GM21528 (cell line): ENCODE results near the gene ZFYVE9.
"Not testable (repeated sequence)": the region's sequence is repeated elsewhere in the genome, so short reads cannot be mapped to it uniquely, and the experiment has no call there.

Experiments used
- ATAC-seq: cut with Tn5 transposase; IDR thresholded peaks from one replicate; pipeline ENCODE4 v1.9.1; 2021; ENCODE audit warnings: mild to moderate bottlenecking, moderate library complexity; ENCODE audit not compliant: unreplicated experiment, low FRiP score

Gene ZFYVE9

DNA sequence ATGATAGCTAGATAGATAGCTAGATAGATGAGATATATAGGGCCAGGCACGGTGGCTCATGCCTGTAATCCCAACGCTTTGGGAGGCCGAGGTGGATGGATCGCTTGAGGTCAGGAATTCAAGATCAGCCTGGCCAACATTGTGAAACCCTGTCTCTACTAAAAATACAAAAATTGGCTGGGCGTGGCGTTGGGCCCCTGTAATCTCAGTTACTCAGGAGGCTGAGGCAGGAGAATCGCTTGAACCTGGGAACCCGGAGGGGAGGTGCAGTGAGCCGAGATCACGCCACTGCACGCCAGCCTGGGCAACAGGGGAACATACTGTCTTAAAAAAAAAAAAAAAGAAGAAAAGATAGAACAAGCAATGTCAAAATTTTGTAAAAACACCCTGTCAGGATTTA lies 8.6 kb downstream of the ZFYVE9 start:
- not testable (repeated sequence) for ATAC-seq

DNA sequence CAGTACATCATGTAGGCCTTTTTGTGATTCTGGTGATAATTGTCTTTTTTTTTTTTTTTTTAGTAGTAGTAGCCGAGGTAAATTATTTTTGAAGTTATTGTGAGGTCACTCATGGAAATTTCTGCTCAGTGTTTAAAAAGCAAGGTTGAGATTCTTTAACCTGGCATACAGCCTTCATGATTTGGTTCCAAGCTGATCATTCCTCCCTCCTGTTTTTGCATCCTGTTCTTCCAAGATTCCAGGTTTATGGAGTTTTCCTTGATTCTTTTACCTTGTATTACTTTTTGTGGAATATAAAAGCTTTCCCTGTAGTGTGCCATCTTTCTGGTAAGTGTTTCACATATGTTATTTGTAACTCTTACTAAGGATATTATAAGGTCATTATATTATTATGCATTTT lies 9.1 kb downstream of the ZFYVE9 start:
- ATAC-seq = no peak

DNA sequence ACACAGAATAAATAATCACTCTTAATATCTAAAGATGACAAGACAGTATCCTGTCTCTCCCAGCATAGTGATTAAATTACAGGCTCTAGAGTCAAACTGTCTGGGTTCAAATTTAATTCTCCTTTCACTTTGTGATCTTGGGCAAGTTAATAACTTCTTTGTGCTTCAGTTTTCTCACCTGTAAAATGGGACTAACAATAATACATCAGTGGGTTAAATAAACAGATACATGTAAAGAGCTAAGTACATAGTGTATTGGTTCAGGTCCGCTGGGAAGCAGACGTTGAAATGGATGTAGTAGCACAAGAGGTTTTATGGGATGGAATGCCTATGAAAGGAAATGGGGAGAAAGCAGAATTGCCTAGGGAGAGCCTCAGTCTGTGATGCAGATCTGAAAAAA lies 10.7 kb downstream of the ZFYVE9 start:
- ATAC-seq = no peak

DNA sequence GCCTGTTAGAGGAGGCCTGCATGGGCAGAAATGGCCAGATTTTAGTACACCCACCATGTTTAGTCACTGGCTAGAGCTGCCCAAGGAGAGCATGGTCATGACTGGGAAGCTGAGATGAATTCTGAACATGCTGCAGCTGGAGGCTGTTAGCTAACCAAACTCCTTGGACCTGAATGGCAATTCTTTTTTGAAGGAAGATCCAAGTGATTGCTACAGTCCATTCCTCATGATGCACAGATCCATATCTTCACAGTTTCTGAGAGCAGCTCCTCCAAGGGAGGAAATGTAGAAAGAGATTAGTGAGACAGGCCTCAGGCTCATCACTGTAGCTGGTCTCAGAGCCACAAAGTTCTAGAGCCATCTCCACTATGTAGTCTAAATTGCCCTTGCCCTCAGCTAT lies 11.1 kb downstream of the ZFYVE9 start:
- ATAC-seq = no peak

- ATAC-seq = no peak
These were observed 12.0 kb downstream of the ZFYVE9 start for GRCh38 chr1:52153898-52154297.

DNA sequence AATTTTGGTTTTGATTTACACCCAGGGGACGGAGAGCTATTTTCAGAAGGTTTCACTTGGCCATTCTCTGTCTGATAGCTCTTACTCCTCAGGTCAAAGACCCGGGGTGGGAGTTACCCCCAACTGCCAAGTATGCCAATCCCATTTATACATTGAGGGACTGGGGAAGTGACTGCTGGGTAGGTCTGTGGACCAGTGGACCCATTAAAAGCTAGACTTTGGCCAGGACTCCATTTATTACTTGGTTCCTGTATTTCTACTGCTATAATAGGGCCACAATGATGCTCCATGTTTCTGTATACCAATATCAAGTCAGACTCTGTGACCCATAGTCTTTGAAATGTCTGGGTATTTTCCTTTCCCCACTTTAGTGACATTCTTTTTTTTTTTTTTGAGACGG lies 14.6 kb downstream of the ZFYVE9 start:
- ATAC-seq = no peak

- no peak for ATAC-seq
These were observed 15.7 kb downstream of the ZFYVE9 start for GRCh38 chr1:52157582-52157981.

DNA sequence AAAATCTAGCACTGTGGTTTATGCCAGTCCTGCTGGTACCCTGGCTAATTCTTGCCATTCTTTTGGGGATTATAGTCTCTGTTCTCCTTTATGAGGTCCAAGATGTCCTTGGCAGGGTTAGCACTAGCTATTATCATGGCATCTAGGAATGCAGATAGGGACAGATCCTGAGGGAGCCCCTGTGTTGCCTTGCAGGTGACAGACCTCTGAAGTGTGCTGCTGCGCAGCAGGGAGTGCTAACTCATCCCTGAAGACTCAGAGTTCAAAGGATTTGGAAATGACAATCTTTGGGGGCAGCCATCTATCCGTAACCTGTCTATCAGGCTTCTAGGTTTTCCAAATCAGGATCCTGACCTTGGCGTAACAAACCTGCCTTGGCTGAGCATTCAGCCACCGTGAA lies 16.3 kb downstream of the ZFYVE9 start:
- no peak for ATAC-seq

DNA sequence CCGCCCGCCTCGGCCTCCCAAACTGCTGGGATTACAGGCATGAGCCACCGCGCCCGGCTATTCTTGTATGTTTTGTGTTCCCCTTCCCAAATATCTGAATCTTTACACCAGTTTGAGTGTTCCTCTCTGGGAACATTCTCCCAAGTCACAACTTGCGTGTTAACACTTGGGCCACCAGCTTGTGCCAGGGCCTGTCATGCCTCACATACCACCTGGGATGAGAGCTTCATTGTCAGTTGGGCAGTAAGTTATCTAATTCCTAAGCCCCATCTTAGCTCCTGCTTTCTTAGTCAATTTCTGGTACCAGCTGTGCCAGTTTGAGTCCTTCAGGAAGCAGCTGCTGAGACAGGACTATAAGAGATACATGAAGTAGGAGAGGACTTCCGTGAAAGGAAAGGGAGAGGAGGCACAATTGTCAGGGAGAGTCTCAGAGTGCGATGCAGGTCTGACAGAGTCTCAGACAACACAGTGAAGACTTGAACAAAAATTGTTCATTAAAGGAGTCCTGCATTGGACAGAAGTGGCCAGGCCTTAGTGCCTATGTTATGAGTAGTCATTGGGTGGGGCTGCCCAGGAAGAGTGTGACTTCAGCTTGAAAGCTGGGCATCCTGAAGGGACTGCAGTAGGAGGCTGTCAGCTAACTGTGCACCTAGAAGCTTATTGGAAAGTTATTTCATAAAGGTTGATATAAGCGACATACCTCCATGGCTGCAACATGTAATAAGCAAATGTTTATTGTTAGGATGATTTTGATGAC lies 17.3 kb downstream of the ZFYVE9 start:
- no peak for ATAC-seq

GRCh38 chr1:52162947-52163346 lies 21.1 kb downstream of the ZFYVE9 start:
- no peak for ATAC-seq

- ATAC-seq = no peak
These were observed 22.7 kb downstream of the ZFYVE9 start for GRCh38 chr1:52164604-52165003.

GRCh38 chr1:52166996-52167753 lies 25.3 kb downstream of the ZFYVE9 start:
- no peak for ATAC-seq

DNA sequence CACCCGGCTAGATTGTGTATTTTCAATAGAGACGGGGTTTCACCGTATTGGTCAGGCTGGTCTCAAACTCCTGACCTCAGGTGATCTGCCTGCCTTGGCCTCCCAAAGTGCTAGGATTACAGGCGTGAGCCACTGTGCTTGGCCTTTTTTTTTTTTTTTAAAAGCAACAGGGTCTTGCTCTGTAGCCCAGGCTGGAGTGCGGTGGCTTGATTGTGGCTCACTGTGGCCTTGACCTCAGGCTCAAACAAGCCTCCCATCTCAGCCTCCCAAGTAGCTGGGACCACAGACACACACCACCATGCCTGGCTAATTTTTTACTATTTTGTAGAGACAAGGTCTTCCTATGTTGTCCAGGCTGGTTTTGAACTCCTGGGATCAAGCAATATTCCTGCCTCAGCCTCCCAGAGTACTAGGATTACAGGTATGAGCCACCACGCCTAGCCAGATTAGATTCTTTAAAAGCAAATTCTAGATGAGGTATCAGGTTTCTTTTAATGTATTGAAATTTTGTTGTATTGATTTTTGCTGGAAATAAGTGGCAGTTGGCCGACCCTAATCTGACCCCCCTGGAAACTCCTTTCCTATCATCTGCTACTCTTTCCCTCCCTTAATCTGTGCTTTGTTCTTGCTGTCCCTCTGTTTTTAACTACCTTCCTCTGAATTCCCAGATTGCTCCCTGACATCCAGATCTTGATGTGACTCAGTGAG lies 26.6 kb downstream of the ZFYVE9 start:
- no peak for ATAC-seq

DNA sequence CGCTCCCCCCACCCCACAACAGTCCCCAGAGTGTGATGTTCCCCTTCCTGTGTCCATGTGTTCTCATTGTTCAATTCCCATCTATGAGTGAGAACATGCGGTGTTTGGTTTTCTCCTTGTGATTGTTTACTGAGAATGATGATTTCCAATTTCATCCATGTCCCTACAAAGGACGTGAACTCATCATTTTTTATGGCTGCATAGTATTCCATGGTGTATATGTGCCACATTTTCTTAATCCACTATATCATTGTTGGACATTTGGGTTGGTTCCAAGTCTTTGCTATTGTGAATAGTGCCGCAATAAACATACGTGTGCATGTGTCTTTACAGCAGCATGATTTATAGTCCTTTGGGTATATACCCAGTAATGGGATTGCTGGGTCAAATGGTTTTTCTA lies 29.3 kb downstream of the ZFYVE9 start:
- ATAC-seq = not testable (repeated sequence)

DNA sequence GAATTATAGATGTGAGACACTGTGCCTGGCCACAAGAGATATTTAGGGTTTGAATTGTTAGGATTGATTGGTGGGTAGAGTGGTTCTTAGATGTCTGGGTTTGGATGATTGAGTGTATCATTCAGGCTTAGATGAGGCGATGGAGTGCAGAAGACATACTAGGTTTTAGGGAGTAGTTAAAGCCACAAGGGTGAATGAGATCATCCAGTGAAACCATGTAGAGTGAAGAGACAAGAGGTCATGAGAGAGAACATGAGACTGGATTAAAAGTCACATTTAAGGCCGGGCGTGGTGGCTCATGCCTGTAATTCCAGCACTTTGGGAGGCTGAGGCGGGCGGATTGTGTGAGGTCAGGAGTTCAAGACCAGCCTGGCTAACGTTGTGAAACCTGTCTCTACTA lies 37.2 kb downstream of the ZFYVE9 start:
- ATAC-seq = no peak

GRCh38 chr1:52180176-52180575 lies 38.3 kb downstream of the ZFYVE9 start:
- no peak for ATAC-seq

DNA sequence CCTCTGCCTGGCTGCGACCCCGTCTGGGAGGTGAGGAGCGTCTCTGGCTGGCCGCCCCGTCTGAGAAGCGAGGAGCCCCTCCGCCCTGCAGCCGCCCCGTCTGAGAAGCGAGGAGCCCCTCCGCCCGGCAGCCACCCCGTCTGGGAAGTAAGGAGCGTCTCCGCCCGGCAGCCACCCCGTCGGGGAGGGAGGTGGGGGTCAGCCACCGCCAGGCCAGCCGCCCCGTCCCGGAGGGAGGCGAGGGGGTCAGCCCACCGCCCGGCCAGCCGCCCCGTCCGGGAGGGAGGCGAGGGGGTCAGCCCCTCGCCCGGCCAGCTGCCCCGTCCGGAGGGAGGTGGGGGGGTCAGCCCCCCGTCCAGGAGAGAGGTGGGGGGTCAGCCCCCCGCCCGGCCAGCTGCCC lies 39.9 kb downstream of the ZFYVE9 start:
- ATAC-seq = not testable (repeated sequence)

DNA sequence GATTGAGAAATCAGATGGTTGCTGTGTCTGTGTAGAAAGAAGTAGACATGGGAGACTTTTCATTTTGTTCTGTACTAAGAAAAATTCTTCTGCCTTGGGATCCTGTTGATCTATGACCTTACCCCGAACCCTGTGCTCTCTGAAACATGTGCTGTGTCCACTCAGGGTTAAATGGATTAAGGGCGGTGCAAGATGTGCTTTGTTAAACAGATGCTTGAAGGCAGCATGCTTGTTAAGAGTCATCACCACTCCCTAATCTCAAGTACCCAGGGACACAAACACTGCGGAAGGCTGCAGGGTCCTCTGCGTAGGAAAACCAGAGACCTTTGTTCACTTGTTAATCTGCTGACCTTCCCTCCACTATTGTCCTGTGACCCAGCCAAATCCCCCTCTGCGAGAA lies 40.4 kb downstream of the ZFYVE9 start:
- ATAC-seq = not testable (repeated sequence)

DNA sequence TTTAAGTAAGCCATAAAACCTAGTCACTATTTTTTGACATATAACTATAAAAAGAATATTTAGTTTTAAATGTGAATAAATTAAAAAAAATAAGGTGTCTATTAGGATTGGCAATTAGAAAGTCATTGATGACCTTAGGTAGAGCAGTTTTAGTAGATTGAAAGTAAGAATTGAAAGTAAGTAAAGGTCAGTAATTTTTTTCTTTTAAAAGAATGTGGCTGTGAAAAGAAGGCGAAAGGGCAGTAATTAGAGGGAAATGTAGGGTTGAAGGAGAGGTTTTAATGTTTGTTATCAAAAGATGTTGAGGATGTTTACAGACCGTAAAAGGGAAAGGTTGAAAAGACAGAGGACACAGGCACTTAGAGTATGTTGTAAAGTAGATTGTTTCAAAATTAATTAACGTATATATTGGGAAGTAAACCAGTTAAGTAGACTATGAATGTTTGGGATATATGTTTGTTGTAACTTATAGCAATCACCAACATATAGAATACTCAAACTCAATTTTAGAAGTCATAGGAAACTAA lies 41.0 kb downstream of the ZFYVE9 start:
- ATAC-seq = no peak

DNA sequence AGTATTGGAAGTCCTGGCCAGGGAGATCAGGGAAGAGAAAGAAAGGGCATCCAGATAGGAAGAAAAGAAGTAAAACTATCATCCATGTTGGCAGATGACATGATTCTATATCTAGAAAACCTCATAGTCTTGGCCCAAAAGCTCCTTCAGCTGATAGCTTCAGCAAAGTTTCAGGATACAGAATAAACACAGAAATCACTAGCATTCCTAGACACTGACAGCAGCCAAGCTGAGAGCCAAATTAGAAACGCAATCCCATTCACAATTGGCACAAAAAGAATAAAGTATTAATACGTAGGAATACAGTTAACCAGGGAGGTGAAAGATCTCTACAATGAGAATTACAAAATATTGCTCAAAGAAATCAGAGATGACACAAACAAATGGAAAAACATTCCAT lies 44.6 kb downstream of the ZFYVE9 start:
- no peak for ATAC-seq

- ATAC-seq = no peak
These were observed 48.1 kb downstream of the ZFYVE9 start for GRCh38 chr1:52189898-52190480.
